Stimulated activated CD8-positive, alpha-beta memory T cell treated with anti-CD3 and anti-CD28 coated beads, Interleukin-2, amount 100 ng/mL, for 1 hour (primary cell): Measurements from ENCODE around the gene CORIN.
"Not testable (repeated sequence)": the region's sequence is repeated elsewhere in the genome, so short reads cannot be mapped to it uniquely, and the experiment has no call there.

Experiments
- DNase-seq, 2 donors: peaks; one replicate each; pipeline ENCODE4 v3.0.0-alpha.2; 2020; ENCODE audit warnings: low read depth in 2 of 2

Gene CORIN

DNA sequence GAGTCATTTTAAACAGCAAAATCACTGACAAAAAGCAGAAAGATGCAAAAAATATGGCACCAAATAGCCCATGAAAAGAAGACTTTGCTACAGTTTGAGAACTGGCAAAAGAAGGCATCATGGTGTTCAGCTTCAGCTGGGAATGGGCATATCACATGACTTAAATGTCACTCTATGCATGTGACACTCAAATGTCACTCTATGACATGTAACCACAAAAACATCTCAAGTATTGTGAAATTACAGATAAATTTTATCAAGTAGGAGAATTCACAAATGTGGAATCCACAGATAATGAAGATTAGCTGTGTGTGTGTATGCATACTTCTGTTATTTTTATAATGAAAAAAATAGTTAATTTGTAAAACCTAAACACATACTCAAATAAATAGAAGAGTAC is 270.9 kb downstream of the CORIN start:
- DNase-seq, result no peak

DNA sequence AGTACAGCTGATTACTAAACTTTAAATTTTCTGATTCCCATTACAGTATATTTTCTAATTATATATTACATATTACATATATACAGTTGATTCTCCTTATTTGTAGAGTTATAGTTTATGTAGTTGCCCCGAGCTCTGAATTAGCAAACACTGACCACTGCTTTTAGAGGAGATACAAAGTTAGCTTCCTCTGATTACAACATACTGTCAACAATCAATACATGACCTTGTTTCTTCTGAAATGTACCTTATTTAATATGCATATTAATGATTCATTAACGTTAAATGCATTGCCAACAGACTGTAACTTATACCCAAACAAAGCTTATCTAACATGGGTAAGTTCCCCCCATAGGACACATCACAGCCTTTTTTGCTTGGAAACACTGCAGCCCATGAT is 271.3 kb downstream of the CORIN start:
- no peak for DNase-seq

DNA sequence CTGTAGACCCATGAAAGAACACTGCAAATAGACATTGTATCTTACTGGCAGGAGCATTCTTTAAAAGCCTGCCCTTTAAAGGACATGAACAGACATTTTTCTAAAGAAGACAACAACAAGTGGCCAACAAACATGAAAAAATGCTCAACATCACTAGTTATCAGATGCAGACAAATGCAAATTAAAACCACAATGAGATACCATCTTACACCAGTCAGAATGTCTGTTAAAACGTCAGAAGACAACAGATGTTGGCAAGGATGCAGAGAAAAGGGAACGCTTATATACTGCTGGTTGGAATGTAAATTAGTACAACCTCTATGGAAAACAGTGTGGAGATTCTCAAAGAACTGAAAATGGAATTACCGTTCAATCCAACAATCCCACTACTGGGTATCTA is 275.6 kb downstream of the CORIN start:
- DNase-seq, result no peak

DNA sequence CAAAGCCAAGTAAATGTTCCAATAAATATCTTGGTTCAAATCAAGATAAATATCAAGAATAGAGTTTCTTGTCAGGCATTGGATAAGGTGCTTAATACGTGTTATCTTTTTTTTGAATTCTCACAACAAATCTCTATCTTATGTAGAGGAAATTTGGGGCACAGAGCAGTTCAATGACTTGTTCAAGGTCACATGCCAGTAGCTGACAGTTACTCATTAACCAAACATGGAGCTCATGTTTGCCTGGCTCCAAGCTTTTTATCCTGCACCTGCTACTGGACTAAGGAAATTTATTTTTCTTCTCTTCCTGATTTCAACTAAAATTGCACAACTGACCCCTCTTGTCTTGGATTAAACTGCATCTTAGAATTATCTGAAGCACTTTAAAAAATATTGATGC is 276.5 kb downstream of the CORIN start:
- no peak for DNase-seq

DNA sequence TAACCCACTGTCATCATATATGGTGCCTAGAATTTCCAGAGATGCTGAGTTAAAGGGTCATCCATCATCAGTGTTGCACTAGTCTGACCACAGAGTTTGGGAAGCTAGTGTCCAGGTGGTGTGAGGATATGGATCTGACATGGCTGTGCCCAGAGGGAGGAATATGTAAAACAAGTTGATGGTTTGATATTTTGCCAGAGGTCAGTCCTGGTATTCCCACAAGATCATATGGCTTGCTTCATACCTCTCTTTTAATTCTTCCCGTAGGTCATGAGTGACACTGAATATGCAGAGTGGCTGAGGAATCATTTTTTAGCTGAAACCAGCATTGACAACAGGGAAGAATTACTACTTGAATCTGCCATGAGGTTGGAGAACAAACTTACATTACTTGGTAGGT is 277.2 kb downstream of the CORIN start:
- DNase-seq, result no peak

DNA sequence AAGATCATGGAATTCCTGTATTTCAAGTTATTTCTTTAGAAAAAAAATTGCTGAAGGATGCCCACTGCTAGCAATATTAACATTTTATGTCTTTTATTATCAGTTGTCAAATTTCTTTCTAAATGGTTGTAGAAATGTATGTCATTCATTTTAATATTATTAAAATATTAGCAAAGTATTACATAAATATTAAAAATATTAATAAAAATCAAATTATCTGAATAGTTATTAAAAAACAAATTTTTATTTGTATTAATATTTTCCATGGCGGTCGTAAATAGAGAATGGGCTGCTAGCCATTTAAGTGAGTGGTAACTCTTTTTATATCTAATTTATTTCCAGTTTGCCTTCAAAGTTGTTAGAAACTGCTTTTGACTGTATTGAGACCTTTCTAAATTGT is 280.6 kb downstream of the CORIN start:
- no peak for DNase-seq

DNA sequence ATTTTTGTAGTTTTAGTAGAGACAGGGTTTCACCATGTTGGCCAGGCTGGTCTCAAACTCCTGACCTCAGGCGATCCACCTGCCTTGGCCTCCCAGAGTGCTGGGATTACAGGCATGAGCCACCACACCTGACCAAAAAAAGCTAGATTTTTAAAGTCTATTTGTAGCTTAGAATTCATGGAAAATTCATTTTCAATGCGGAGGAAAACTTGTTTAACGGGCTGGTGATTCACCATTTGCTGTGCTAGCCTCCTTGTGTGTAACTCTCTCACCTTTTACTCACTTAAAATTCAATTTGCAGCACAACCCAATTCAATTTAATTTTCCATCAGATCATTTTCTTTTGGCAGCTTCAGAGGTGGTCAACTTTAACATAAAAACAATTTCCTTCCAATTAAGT is 281.9 kb downstream of the CORIN start:
- DNase-seq, result not testable (repeated sequence)

DNA sequence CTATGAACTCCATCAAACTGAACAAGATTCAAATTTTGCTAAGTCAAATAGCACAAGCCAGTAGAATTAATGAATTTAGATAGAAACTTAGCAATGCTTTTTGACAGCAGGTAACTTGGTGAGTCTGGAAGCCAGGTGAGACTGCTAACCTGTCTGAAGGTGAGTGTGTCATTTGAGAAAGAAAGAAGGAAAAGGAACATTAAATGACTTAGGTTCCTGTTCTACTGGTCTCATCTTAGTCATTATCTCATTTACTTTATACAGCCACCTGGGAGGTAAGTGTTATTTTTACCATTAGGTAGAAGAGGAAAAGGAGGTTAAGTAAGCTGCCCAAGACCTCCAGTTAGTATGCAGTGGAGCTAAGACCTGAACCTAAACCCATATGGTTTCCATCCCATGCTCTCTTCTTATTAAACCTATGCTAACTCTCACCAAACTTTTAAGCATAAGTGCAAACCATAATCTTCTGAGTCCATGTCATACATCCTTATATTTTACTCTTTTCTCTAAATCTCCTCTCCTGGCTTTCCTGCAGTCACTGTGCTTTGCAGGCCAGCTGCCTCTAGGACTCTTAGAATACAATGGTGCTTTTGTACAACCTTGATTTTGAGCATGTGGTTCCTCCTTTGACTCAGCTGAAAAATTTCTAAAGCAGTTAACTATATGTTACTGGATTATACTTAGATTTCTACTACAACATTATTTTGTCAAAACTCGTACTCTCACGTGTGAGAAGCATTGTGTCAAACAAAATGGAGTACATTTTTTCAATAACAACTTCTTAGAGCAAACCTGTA is 284.3 kb downstream of the CORIN start:
- no peak for DNase-seq

DNA sequence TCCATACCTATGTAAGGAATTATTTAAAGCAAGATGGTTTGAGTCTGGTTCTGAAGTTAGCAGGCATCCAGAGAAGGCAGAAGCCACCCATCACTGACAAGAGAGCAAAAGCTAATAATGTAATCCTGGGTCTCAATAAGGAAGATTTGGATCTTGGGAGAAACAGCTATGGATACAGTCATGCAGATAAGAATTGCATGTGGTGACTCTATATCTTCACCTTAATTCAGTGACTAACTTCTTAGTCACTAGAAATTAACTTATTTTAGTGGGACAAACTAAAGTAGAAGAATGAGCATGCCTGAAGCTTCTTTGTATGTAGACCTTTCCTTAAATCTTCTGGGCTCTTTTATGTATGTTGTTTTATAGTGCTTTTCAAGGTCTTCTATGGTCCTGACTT is 286.2 kb downstream of the CORIN start:
- no peak for DNase-seq

DNA sequence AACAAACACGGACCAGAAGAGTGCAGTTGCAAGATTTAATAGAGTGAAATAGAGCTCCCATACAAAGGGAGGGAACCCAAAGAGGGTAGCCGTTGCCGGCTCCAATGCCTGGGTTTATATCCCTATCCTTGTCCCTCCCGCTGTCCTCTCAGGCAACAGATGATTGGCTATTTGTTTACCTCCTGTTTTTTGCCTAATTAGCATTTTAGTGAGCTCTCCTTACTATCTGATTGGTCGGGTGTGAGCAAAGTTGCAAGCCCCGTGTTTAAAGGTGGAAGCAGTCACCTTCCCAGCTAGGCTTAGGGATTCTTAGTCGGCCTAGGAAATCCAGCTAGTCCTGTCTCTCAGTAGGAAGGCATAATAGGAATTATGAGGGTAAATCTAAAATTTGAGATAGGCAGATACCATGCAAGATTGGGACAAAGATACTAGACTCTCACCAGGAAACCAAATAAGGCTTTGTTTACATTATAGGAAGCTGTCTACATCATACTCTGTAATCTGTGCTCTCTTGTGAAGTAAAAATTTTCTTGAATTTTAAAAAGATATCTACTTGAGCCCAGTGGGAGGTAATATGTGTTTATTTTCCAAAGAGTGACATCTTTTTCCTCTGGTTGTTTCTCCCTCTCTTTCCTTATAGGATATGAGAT is 286.8 kb downstream of the CORIN start:
- no peak for DNase-seq

DNA sequence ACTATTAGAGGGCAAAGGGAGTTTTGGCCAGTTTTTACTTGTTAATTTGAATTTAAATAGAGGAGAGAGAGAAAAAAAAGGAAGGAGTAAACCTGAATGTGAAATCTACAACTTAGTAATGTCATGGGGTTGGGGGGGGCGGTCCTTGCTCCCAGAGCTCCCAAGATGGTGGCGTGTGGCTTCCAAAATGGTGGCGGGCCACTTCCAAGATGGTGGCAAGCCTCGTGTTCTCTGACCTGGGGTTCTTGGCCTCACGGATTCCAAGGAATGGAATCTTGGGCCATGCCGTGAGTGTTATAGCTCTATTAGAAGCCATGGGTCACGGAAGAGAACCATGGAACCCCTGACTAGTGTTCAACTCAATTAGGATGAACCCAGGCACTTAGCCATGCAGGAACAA is 287.5 kb downstream of the CORIN start:
- DNase-seq, result not testable (repeated sequence)
